IgD-negative memory B cell (primary cell): Measurements from ENCODE around the gene TBC1D9. TPM values are rescaled to one million over a fixed set of nuclear protein-coding genes. Genes with fewer than 3 reads are reported as not detected.
"Not testable (repeated sequence)": the region's sequence is repeated elsewhere in the genome, so short reads cannot be mapped to it uniquely, and the experiment has no call there.

Source experiments
- H3K27ac Mint-ChIP-seq, 3 donors: one replicate each; pipeline ENCODE4 v1.8.0; 2020 to 2022; ENCODE audit warnings: mild to moderate bottlenecking in 3 of 3, mixed read lengths in 3 of 3, moderate library complexity in 1 of 3
- H3K27me3 Mint-ChIP-seq: one replicate; pipeline ENCODE4 v1.8.0; 2021; ENCODE audit warnings: mixed read lengths
- H3K36me3 Mint-ChIP-seq: one replicate; pipeline ENCODE4 v1.8.0; 2020; ENCODE audit warnings: mild to moderate bottlenecking, mixed read lengths
- H3K4me1 Mint-ChIP-seq, 3 donors: one replicate each; pipeline ENCODE4 v1.8.0; 2020 to 2022; ENCODE audit warnings: mixed read lengths in 3 of 3, mild to moderate bottlenecking in 1 of 3
- H3K4me3 Mint-ChIP-seq, 4 donors: one replicate each; pipeline ENCODE4 v1.8.0; 2020 to 2022; ENCODE audit warnings: mild to moderate bottlenecking in 4 of 4, mixed read lengths in 4 of 4, moderate library complexity in 3 of 4
- H3K9me3 Mint-ChIP-seq, 3 donors: one replicate each; pipeline ENCODE4 v1.8.0; 2020 to 2021; ENCODE audit warnings: mixed read lengths in 3 of 3, mild to moderate bottlenecking in 1 of 3
- polyA plus RNA-seq: library from polyadenylated mRNA; unstranded; fragments of 300-500 nt; fragmentation: Illumina TruSeq; gene quantifications from one replicate; pipeline ENCODE4 v1.2.3, GENCODE V29; 2021

TBC1D9 gene
- polyA plus RNA-seq, 1 donor from 2014 or later = 59.4 TPM

GRCh38 chr4:140774510-140774909 is 18.3 kb upstream of the TBC1D9 start:
- Mint-ChIP-seq H3K27ac (peak overlapping the region in 1 of 3 donors; percentile 80), H3K4me3 (peak overlapping the region in 1 of 4 donors; percentile 3), H3K4me1 (peaks cover 20 to 28% (median 28%) of the 10 kb centered on the region in 3 donors)

GRCh38 chr4:140769209-140769608 is 13.0 kb upstream of the TBC1D9 start:
- peak overlapping the region in 2 of 3 donors; percentile 34 to 61 for H3K27ac Mint-ChIP-seq
- H3K36me3 Mint-ChIP-seq = peaks cover 8% of the 10 kb centered on the region
- H3K4me1 Mint-ChIP-seq = peaks cover 13 to 31% (median 27%) of the 10 kb centered on the region in 3 donors
- no peaks in the 10 kb centered on the region for H3K27me3 Mint-ChIP-seq
- H3K9me3 Mint-ChIP-seq = peaks cover 2 to 4% (median 2%) of the 10 kb centered on the region in 3 donors
- H3K4me3 Mint-ChIP-seq = peak overlapping the region in 2 of 4 donors; percentile 25 to 61

More at GRCh38 chr4:140774510-140774909, 18.3 kb upstream of the TBC1D9 start:
- Mint-ChIP-seq H3K9me3 (peaks cover 2 to 4% (median 3%) of the 10 kb centered on the region in 3 donors), H3K27me3 (no peaks in the 10 kb centered on the region), H3K36me3 (peaks cover 8% of the 10 kb centered on the region)

GRCh38 chr4:140764785-140765392 is 8.7 kb upstream of the TBC1D9 start:
- Mint-ChIP-seq H3K9me3 (peaks cover 0 to 3% (median 2%) of the 10 kb centered on the region in 3 donors), H3K36me3 (no peaks in the 10 kb centered on the region), H3K4me3 (no peak overlapping the region), H3K27me3 (no peaks in the 10 kb centered on the region), H3K4me1 (peaks cover 25 to 44% (median 38%) of the 10 kb centered on the region in 3 donors), H3K27ac (peak overlapping the region in 1 of 3 donors; percentile 62)

GRCh38 chr4:140762202-140762601 is 6.0 kb upstream of the TBC1D9 start:
- H3K4me3 Mint-ChIP-seq = no peak overlapping the region
- H3K36me3 Mint-ChIP-seq = peaks cover 6% of the 10 kb centered on the region
- no peak overlapping the region for H3K27ac Mint-ChIP-seq
- H3K9me3 Mint-ChIP-seq = peaks cover 0 to 3% (median 2%) of the 10 kb centered on the region in 3 donors
- H3K27me3 Mint-ChIP-seq = no peaks in the 10 kb centered on the region
- peaks cover 28 to 47% (median 41%) of the 10 kb centered on the region in 3 donors for H3K4me1 Mint-ChIP-seq

- peaks cover 36 to 47% (median 44%) of the 10 kb centered on the region in 3 donors for H3K4me1 Mint-ChIP-seq
- peaks cover 10% of the 10 kb centered on the region for H3K36me3 Mint-ChIP-seq
- peak overlapping the region; percentile 79 to 95 (median 89) for H3K4me3 Mint-ChIP-seq
- peak overlapping the region; percentile 70 to 98 (median 97) for H3K27ac Mint-ChIP-seq
- H3K27me3 Mint-ChIP-seq = peaks cover 1% of the 10 kb centered on the region
- peaks cover 0 to 3% (median 0%) of the 10 kb centered on the region in 3 donors for H3K9me3 Mint-ChIP-seq
These were observed 1.0 kb upstream of the TBC1D9 start for GRCh38 chr4:140757232-140757630.

GRCh38 chr4:140755774-140756318 is 339 bp downstream of the TBC1D9 start:
- peaks cover 16% of the 10 kb centered on the region for H3K36me3 Mint-ChIP-seq
- peak overlapping the region; percentile 84 to 95 (median 94) for H3K27ac Mint-ChIP-seq
- peak overlapping the region; percentile 85 to 97 (median 91) for H3K4me3 Mint-ChIP-seq
- H3K4me1 Mint-ChIP-seq = peaks cover 43 to 48% (median 46%) of the 10 kb centered on the region in 3 donors
- peaks cover 1% of the 10 kb centered on the region for H3K27me3 Mint-ChIP-seq
- peaks cover 0 to 2% (median 1%) of the 10 kb centered on the region in 3 donors for H3K9me3 Mint-ChIP-seq

- peaks cover 16% of the 10 kb centered on the region for H3K36me3 Mint-ChIP-seq
- peaks cover 1% of the 10 kb centered on the region for H3K27me3 Mint-ChIP-seq
- H3K4me1 Mint-ChIP-seq = peaks cover 46 to 48% (median 46%) of the 10 kb centered on the region in 3 donors
- peak overlapping the region; percentile 85 to 97 (median 91) for H3K4me3 Mint-ChIP-seq
- H3K27ac Mint-ChIP-seq = peak overlapping the region; percentile 84 to 95 (median 94)
- peaks cover 0 to 2% (median 1%) of the 10 kb centered on the region in 3 donors for H3K9me3 Mint-ChIP-seq
These were observed 1.0 kb downstream of the TBC1D9 start for GRCh38 chr4:140754918-140755773.

- Mint-ChIP-seq H3K4me3 (peak overlapping the region; percentile 78 to 97 (median 84)), H3K27ac (peak overlapping the region; percentile 8 to 78 (median 40)), H3K4me1 (peaks cover 43 to 55% (median 45%) of the 10 kb centered on the region in 3 donors), H3K27me3 (peaks cover 1% of the 10 kb centered on the region), H3K9me3 (peaks cover 0 to 4% (median 4%) of the 10 kb centered on the region in 3 donors), H3K36me3 (peaks cover 19% of the 10 kb centered on the region)
These were observed 2.9 kb downstream of the TBC1D9 start for GRCh38 chr4:140753329-140753728.

GRCh38 chr4:140752291-140753068 is 3.7 kb downstream of the TBC1D9 start:
- Mint-ChIP-seq H3K4me3 (peak overlapping the region; percentile 78 to 97 (median 84)), H3K36me3 (peaks cover 18% of the 10 kb centered on the region), H3K27ac (peak overlapping the region; percentile 8 to 80 (median 20)), H3K9me3 (peaks cover 2 to 11% (median 4%) of the 10 kb centered on the region in 3 donors), H3K4me1 (peaks cover 39 to 53% (median 44%) of the 10 kb centered on the region in 3 donors), H3K27me3 (peaks cover 1% of the 10 kb centered on the region)

GRCh38 chr4:140750470-140750869 is 5.7 kb downstream of the TBC1D9 start:
- H3K36me3 Mint-ChIP-seq = peaks cover 19% of the 10 kb centered on the region
- H3K27ac Mint-ChIP-seq = peak overlapping the region in 2 of 3 donors; percentile 4 to 31
- H3K4me3 Mint-ChIP-seq = peak overlapping the region; percentile 78 to 97 (median 84)
- peaks cover 1% of the 10 kb centered on the region for H3K27me3 Mint-ChIP-seq
- H3K9me3 Mint-ChIP-seq = peaks cover 2 to 11% (median 4%) of the 10 kb centered on the region in 3 donors
- H3K4me1 Mint-ChIP-seq = peaks cover 45 to 54% (median 45%) of the 10 kb centered on the region in 3 donors

GRCh38 chr4:140748171-140748570 is 8.0 kb downstream of the TBC1D9 start:
- Mint-ChIP-seq H3K27ac (peak overlapping the region; percentile 14 to 81 (median 66)), H3K27me3 (no peaks in the 10 kb centered on the region), H3K4me3 (peak overlapping the region in 3 of 4 donors; percentile 53 to 65 (median 64)), H3K9me3 (peaks cover 2 to 11% (median 4%) of the 10 kb centered on the region in 3 donors), H3K4me1 (peaks cover 56 to 65% (median 57%) of the 10 kb centered on the region in 3 donors), H3K36me3 (peaks cover 19% of the 10 kb centered on the region)

GRCh38 chr4:140746546-140746945 is 9.6 kb downstream of the TBC1D9 start:
- H3K27ac Mint-ChIP-seq = peak overlapping the region in 1 of 3 donors; percentile 90
- peak overlapping the region in 1 of 4 donors; percentile 13 for H3K4me3 Mint-ChIP-seq
- peaks cover 60 to 64% (median 60%) of the 10 kb centered on the region in 3 donors for H3K4me1 Mint-ChIP-seq
- H3K36me3 Mint-ChIP-seq = peaks cover 12% of the 10 kb centered on the region
- not testable (repeated sequence) for H3K27me3 Mint-ChIP-seq
- peaks cover 2 to 11% (median 2%) of the 10 kb centered on the region in 3 donors for H3K9me3 Mint-ChIP-seq

- Mint-ChIP-seq H3K27ac (peak overlapping the region; percentile 89 to 100 (median 99)), H3K36me3 (peaks cover 10% of the 10 kb centered on the region), H3K27me3 (no peaks in the 10 kb centered on the region), H3K9me3 (peaks cover 2 to 11% (median 2%) of the 10 kb centered on the region in 3 donors), H3K4me1 (peaks cover 62 to 73% (median 62%) of the 10 kb centered on the region in 3 donors), H3K4me3 (peak overlapping the region in 3 of 4 donors; percentile 55 to 82 (median 81))
These were observed 11.8 kb downstream of the TBC1D9 start for GRCh38 chr4:140744421-140744820.
